HG02943 (cell line): ENCODE data around the gene PRR36.

ENCODE experiments used
- ATAC-seq: cut with Tn5 transposase; IDR thresholded peaks from one replicate; pipeline ENCODE4 v1.9.1; 2021; ENCODE audit warnings: mild to moderate bottlenecking, low read depth, moderate library complexity; ENCODE audit not compliant: unreplicated experiment

Gene PRR36

DNA sequence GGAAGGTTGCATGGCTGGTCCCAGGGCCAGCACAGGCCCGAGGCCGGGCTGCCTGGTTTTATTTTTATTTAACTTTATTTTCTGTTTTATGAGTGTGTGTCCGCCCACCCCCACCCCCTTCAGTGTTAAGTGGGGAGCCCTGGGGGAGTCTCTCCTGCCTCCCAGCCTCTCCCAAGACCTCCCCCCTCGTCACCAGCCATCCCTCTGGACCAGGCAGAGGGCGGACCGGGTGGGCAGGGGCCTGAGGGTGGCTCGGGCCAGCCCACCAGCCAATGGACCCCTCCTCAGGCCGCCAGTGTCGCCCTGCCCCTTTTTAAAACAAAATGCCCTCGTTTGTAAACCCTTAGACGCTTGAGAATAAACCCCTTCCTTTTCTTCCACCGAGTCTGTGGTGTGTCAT, 39.9 kb upstream of the PRR36 start:
- ATAC-seq = no peak

- no peak for ATAC-seq
Measured at GRCh38 chr19:7913652-7914051, 39.5 kb upstream of the PRR36 start.

DNA sequence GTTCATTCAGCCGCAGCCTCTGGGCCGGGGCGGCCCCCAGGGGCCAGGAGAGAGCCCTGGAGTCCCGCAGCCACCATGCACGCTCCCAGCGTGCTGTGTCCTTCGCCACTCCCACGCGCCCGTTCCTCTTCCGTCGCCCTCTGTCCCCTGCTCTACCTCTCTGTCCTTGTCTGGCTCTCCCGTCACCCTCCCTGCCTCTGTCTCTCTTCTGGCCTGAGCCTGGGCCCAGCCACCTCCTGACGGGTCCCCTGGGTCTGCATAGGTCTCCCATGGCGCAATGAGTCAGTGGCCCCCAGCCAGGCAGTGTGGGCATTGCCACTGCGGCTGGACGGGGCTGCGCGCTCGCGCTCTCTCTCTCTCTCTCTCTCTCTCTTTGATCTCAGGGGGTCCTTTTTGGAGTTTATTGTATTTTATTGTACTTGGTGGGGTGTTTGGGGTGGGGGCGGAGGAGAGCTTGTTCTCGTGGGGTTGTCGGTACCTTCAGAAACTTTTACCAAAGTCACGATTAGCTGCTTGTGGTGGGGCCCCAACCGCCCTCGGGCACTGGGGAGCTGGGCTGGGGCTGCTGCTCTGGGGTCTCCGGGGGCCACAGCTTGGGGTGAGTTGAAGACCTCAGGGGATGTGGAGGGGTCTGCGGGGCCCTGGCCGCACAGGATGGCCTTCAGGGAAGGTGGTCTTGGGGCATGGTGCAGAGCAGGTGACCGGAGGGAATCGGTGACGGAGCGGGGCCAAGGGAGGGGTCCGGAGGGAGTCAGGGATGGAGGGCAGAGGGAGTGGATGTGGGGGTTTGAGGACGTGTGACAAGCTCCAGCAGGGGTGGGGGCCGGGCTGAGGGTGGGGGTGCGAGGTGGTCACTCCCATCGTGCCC, 38.7 kb upstream of the PRR36 start:
- no peak for ATAC-seq

- no peak for ATAC-seq
Measured at GRCh38 chr19:7912144-7912696, 38.0 kb upstream of the PRR36 start.

DNA sequence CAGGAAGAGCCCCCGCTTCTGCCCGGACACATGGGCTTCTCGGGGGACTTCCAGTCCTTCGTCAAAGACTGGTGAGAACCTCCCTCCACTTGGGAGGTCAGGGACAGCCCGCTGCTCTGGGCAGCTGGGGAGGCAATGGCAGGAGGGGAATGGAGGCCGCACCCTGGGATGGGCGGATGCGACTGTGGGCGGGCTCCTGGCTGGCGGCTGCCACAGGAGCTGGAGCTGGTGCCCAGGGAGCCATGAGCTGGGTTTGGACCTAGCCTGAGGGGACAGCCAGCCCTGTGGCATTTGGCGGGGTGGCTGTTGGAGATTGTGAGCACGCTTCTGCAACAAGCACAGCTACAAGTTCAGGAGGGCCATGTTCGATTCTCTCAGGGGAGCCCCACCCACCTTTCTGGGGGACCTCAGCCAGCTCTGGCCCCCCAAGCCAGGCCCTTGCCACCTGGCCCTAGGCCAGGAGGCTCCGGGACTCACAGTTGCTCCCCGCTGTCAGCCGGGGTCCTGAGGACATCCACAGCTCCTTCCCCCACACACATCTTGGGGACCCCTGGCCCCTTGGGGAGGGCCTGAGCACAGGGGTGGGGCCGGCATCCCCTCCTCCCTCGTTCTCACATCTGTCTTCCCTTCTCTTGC, 37.4 kb upstream of the PRR36 start:
- ATAC-seq = no peak

- ATAC-seq = no peak
Measured at GRCh38 chr19:7910321-7911161, 36.4 kb upstream of the PRR36 start.

GRCh38 chr19:7909471-7910067, 35.4 kb upstream of the PRR36 start:
- no peak for ATAC-seq

- ATAC-seq = no peak
Measured at GRCh38 chr19:7908742-7909461, 34.7 kb upstream of the PRR36 start.

DNA sequence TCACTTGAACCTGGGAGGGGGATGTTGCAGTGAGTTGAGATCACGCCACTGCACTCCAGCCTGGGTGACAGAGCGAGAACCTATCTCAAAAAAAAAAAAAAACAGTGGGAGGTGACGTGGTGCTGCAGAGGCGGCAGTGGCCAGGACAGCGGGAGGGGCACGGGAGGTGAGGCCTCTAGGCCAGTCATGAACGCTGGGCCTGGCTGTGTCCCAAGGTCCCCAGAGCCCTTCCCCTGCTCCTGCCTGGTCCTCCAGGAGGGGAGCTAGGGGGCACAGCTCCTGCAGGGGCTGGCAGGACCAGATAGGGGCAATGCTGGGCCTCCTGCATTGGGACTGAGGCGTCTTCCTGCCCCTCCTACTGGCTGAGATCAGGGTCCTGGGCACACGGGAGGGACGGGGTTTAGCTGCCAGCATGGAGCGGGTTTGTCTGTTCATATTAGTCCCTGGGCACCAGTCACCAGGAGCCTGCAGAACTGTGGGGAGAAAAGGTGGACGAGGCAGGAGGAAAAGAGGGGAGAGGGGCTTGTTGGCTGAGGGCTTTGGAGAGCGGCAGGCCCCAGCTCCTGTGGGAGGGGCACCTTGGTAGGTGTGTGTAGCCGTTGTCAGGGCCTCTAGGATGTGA, 34.0 kb upstream of the PRR36 start:
- no peak for ATAC-seq

DNA sequence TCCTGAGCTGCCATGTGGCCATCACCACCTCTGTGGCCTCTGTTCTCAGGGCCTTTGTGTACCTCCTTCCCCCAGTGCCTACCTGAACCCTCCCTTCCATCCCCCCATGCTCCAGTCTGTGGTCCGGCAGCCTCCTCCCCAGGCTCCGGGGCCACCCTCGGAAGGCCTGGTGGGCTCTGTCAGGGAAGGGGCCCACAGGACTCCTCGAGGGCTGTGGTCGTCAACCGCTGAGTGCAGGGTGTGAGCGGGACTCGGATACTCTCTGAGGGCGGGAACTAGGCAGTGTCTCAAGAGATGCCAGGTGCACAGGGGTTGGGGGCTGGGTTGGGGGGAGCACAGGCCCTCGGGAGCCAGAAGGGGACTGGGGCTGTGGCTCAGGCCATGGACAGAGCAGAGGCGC, 33.4 kb upstream of the PRR36 start:
- ATAC-seq = no peak

GRCh38 chr19:7907122-7907521, 32.9 kb upstream of the PRR36 start:
- no peak for ATAC-seq

- no peak for ATAC-seq
Measured at GRCh38 chr19:7905859-7906258, 31.7 kb upstream of the PRR36 start.

GRCh38 chr19:7905268-7905667, 31.1 kb upstream of the PRR36 start:
- no peak for ATAC-seq

- ATAC-seq = peak; percentile 28
Measured at GRCh38 chr19:7904074-7905020, 30.2 kb upstream of the PRR36 start.

GRCh38 chr19:7903244-7904073, 29.3 kb upstream of the PRR36 start, which contains the start of gene MAP2K7:
Gene MAP2K7 (plus strand): TSS chr19:7903877. CDS start chr19:7903945, 68 bp downstream.
- ATAC-seq = peak; percentile 83

DNA sequence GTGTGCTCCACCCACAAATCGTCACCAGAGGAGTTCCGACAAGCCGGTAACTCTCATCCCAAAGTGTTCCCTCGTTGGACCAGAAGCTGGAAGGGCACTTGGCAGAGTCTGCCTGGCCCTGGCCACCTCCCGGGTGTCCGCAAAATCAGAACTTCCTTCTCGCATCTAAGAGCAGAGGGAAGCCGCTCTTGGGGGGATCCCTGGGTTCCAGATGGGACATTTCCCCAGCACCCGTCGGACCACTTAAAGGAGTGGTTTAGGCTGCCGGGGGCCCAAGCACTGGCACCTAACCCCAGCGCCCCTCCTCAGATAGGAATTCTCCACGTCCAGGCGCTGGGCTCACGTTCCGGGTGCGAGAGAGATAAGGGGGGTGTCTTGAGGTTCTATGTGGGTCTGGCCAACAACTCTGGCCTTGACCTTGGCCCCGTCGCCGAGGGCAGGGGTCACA, 28.6 kb upstream of the PRR36 start:
- ATAC-seq = peak; percentile 19

DNA sequence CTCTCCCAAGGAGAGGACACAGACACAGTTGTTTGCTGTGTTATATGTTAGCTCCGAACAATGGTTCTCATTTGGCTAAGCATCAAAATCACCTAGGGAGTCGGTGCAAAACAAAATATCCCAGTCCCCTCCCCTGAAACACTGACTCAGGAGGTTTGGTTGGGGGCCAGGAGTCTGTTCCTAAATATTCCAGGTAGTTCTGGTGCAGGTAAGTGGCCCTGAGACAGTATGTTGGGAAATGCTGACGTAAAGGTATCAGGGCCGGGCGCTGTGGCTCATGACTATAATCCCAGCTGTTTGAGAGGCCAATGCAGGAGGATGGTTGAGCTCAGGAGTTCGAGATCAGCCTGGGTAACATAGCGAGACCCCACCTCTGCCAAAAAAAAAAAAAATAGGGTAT, 27.1 kb upstream of the PRR36 start:
- no peak for ATAC-seq
